GM19455 (cell line): ENCODE results near the gene NT5C3A.
A peak's percentile ranks its signal among the peaks of the same experiment; 100 is the strongest.

Source experiments
- ATAC-seq: cut with Tn5 transposase; IDR thresholded peaks from one replicate; pipeline ENCODE4 v1.9.1; 2021; ENCODE audit not compliant: unreplicated experiment

Gene NT5C3A

GRCh38 chr7:33075818-33076518, 13.4 kb upstream of the NT5C3A start:
- ATAC-seq = no peak

- ATAC-seq = no peak
Measured at GRCh38 chr7:33073243-33073642, 10.7 kb upstream of the NT5C3A start.

- ATAC-seq = no peak
Measured at GRCh38 chr7:33072471-33072870, 9.9 kb upstream of the NT5C3A start.

- ATAC-seq = no peak
Measured at GRCh38 chr7:33070831-33071230, 8.3 kb upstream of the NT5C3A start.

GRCh38 chr7:33070277-33070676, 7.7 kb upstream of the NT5C3A start:
- no peak for ATAC-seq

- no peak for ATAC-seq
Measured at GRCh38 chr7:33067921-33068320, 5.3 kb upstream of the NT5C3A start.

GRCh38 chr7:33066771-33067170, 4.2 kb upstream of the NT5C3A start:
- no peak for ATAC-seq

- no peak for ATAC-seq
Measured at GRCh38 chr7:33065981-33066380, 3.4 kb upstream of the NT5C3A start.

GRCh38 chr7:33062782-33063443, 337 bp upstream of the NT5C3A start:
- peak; percentile 96 for ATAC-seq

- ATAC-seq = no peak
Measured at GRCh38 chr7:33061282-33061937, 1.2 kb downstream of the NT5C3A start.

GRCh38 chr7:33059635-33060034, 2.9 kb downstream of the NT5C3A start:
- no peak for ATAC-seq

GRCh38 chr7:33055158-33055557, 7.4 kb downstream of the NT5C3A start:
- no peak for ATAC-seq

- ATAC-seq = no peak
Measured at GRCh38 chr7:33054261-33054964, 8.2 kb downstream of the NT5C3A start.

- no peak for ATAC-seq
Measured at GRCh38 chr7:33053721-33054120, 8.9 kb downstream of the NT5C3A start.

- peak; percentile 48 for ATAC-seq
Measured at GRCh38 chr7:33050535-33051318, 11.8 kb downstream of the NT5C3A start.

GRCh38 chr7:33048704-33049103, 13.9 kb downstream of the NT5C3A start:
- ATAC-seq = no peak

GRCh38 chr7:33048257-33048656, 14.3 kb downstream of the NT5C3A start:
- ATAC-seq = no peak

- ATAC-seq = peak; percentile 37
Measured at GRCh38 chr7:33044986-33045385, 17.6 kb downstream of the NT5C3A start.

GRCh38 chr7:33044401-33044718, 18.2 kb downstream of the NT5C3A start:
- no peak for ATAC-seq

GRCh38 chr7:33043501-33044400, 18.8 kb downstream of the NT5C3A start:
- no peak for ATAC-seq
